Rectal smooth muscle tissue (tissue), 1 donor: ENCODE data around the gene GREB1L.
"Not testable (repeated sequence)": the region's sequence is repeated elsewhere in the genome, so short reads cannot be mapped to it uniquely, and the experiment has no call there.

Experiments
- H3K27ac ChIP-seq: one replicate; pipeline ENCODE4 v1.7.0; 2013; ENCODE audit warnings: low read depth, low read length, inconsistent platforms
- H3K27me3 ChIP-seq: one replicate; pipeline ENCODE4 v1.7.0; 2013; ENCODE audit warnings: low read length; ENCODE audit not compliant: control insufficient read depth, insufficient read depth
- H3K36me3 ChIP-seq: one replicate; pipeline ENCODE4 v1.7.0; 2013; ENCODE audit warnings: low read length; ENCODE audit not compliant: control insufficient read depth, insufficient read depth
- H3K4me1 ChIP-seq: one replicate; pipeline ENCODE4 v1.7.0; 2013; ENCODE audit warnings: low read length; ENCODE audit not compliant: control insufficient read depth, insufficient read depth
- H3K4me3 ChIP-seq: one replicate; pipeline ENCODE4 v1.7.0; 2013; ENCODE audit warnings: low read length
- H3K9ac ChIP-seq: one replicate; pipeline ENCODE4 v1.7.0; 2013; ENCODE audit warnings: low read length

GREB1L gene

GRCh38 chr18:21345840-21346239, 103.8 kb downstream of the GREB1L start:
- Histone ChIP-seq H3K4me3 (no peak overlapping the region), H3K36me3 (no peaks in the 10 kb centered on the region), H3K27ac (no peak overlapping the region), H3K4me1 (no peaks in the 10 kb centered on the region), H3K27me3 (no peaks in the 10 kb centered on the region), H3K9ac (no peak overlapping the region)

GRCh38 chr18:21359746-21360145, 117.7 kb downstream of the GREB1L start:
- H3K9ac ChIP-seq = no peak overlapping the region
- H3K4me3 ChIP-seq = no peak overlapping the region
- H3K36me3 ChIP-seq = no peaks in the 10 kb centered on the region

GRCh38 chr18:21361307-21361880, 119.4 kb downstream of the GREB1L start:
- Histone ChIP-seq H3K9ac (no peak overlapping the region), H3K4me1 (no peaks in the 10 kb centered on the region), H3K36me3 (no peaks in the 10 kb centered on the region), H3K4me3 (no peak overlapping the region), H3K27ac (no peak overlapping the region), H3K27me3 (no peaks in the 10 kb centered on the region)

More at GRCh38 chr18:21359746-21360145, 117.7 kb downstream of the GREB1L start:
- Histone ChIP-seq H3K27ac (no peak overlapping the region), H3K27me3 (no peaks in the 10 kb centered on the region), H3K4me1 (no peaks in the 10 kb centered on the region)

- H3K4me3 ChIP-seq = no peak overlapping the region
- no peaks in the 10 kb centered on the region for H3K27me3 ChIP-seq
- H3K4me1 ChIP-seq = no peaks in the 10 kb centered on the region
- H3K27ac ChIP-seq = no peak overlapping the region
- no peaks in the 10 kb centered on the region for H3K36me3 ChIP-seq
- no peak overlapping the region for H3K9ac ChIP-seq
These were observed 120.8 kb downstream of the GREB1L start for GRCh38 chr18:21362831-21363230.

GRCh38 chr18:21363348-21363747, 121.3 kb downstream of the GREB1L start:
- Histone ChIP-seq H3K27me3 (no peaks in the 10 kb centered on the region), H3K36me3 (no peaks in the 10 kb centered on the region), H3K9ac (no peak overlapping the region), H3K4me1 (no peaks in the 10 kb centered on the region), H3K27ac (no peak overlapping the region), H3K4me3 (no peak overlapping the region)

- no peak overlapping the region for H3K27ac ChIP-seq
- no peak overlapping the region for H3K9ac ChIP-seq
- no peaks in the 10 kb centered on the region for H3K27me3 ChIP-seq
- H3K36me3 ChIP-seq = no peaks in the 10 kb centered on the region
- H3K4me1 ChIP-seq = no peaks in the 10 kb centered on the region
- no peak overlapping the region for H3K4me3 ChIP-seq
These were observed 122.4 kb downstream of the GREB1L start for GRCh38 chr18:21364471-21364870.

- H3K9ac ChIP-seq = no peak overlapping the region
- H3K27ac ChIP-seq = no peak overlapping the region
- H3K4me3 ChIP-seq = no peak overlapping the region
- no peaks in the 10 kb centered on the region for H3K4me1 ChIP-seq
- H3K36me3 ChIP-seq = no peaks in the 10 kb centered on the region
- no peaks in the 10 kb centered on the region for H3K27me3 ChIP-seq
These were observed 124.9 kb downstream of the GREB1L start for GRCh38 chr18:21366896-21367295.

- no peaks in the 10 kb centered on the region for H3K27me3 ChIP-seq
- no peak overlapping the region for H3K9ac ChIP-seq
- no peaks in the 10 kb centered on the region for H3K36me3 ChIP-seq
- no peaks in the 10 kb centered on the region for H3K4me1 ChIP-seq
- H3K27ac ChIP-seq = no peak overlapping the region
- H3K4me3 ChIP-seq = no peak overlapping the region
These were observed 127.1 kb downstream of the GREB1L start for GRCh38 chr18:21369146-21369545.

GRCh38 chr18:21369597-21369996, 127.6 kb downstream of the GREB1L start:
- H3K4me1 ChIP-seq, H3K27ac ChIP-seq, H3K4me3 ChIP-seq, H3K9ac ChIP-seq, H3K27me3 ChIP-seq, H3K36me3 ChIP-seq: not testable (repeated sequence)

GRCh38 chr18:21383031-21383430, 141.0 kb downstream of the GREB1L start:
- Histone ChIP-seq H3K27ac (no peak overlapping the region), H3K9ac (no peak overlapping the region), H3K4me3 (no peak overlapping the region)

GRCh38 chr18:21386523-21387240, 144.7 kb downstream of the GREB1L start:
- Histone ChIP-seq H3K4me3 (no peak overlapping the region), H3K4me1 (no peaks in the 10 kb centered on the region), H3K36me3 (no peaks in the 10 kb centered on the region), H3K9ac (no peak overlapping the region), H3K27me3 (no peaks in the 10 kb centered on the region), H3K27ac (no peak overlapping the region)

More at GRCh38 chr18:21383031-21383430, 141.0 kb downstream of the GREB1L start:
- Histone ChIP-seq H3K36me3 (no peaks in the 10 kb centered on the region), H3K4me1 (no peaks in the 10 kb centered on the region), H3K27me3 (no peaks in the 10 kb centered on the region)

GRCh38 chr18:21387886-21388285, 145.9 kb downstream of the GREB1L start:
- H3K4me1 ChIP-seq = no peaks in the 10 kb centered on the region
- no peaks in the 10 kb centered on the region for H3K27me3 ChIP-seq
- H3K27ac ChIP-seq = no peak overlapping the region
- H3K36me3 ChIP-seq = no peaks in the 10 kb centered on the region
- H3K4me3 ChIP-seq = no peak overlapping the region
- no peak overlapping the region for H3K9ac ChIP-seq

- H3K36me3 ChIP-seq = no peaks in the 10 kb centered on the region
- H3K27ac ChIP-seq = no peak overlapping the region
- no peaks in the 10 kb centered on the region for H3K4me1 ChIP-seq
- no peak overlapping the region for H3K9ac ChIP-seq
- no peaks in the 10 kb centered on the region for H3K27me3 ChIP-seq
- no peak overlapping the region for H3K4me3 ChIP-seq
These were observed 147.3 kb downstream of the GREB1L start for GRCh38 chr18:21389283-21389682.
